ENCODE data around the gene CCBE1. TPM values are rescaled to one million over a fixed set of nuclear protein-coding genes. Genes with fewer than 3 reads are reported as not detected.

CCBE1 gene
- total RNA-seq, 1 donor from 2014 or later = 4.1 TPM

DNA sequence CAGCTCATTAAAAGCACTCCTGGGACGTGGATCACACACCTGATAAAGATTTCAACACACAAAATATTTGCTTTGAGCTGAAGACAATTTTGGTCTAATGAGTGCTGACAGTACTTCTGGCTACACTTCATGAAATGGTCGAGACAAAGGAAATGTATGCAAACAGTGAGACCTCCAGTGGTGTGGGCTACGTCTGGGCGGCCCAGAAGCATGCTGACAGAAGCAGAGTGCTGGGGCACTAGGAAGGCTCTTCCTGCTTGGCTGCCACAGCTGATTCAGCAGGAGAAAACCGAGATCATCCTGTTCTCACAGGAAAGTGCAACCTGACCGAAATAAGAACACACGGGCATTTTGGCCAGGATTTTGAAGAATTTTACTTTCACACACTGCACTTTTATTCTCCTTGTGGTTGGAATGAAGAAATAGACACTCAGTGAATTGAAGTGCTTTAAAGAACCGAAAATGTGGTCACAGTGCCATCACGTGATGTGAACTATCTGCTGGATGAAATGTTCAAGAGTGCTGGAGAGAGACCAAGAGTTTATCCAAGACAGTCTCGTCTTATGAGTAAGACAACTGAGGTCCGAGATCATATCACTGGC is 149.5 kb downstream of the CCBE1 start:
- no peak overlapping the region for H3K4me3 Mint-ChIP-seq (ENCODE audit: unreplicated experiment)
- no peak overlapping the region for H2AFZ ChIP-seq (ENCODE audit: low read depth, low read length)
- peaks cover 5% of the 10 kb centered on the region for H3K4me1 ChIP-seq (ENCODE audit: insufficient read depth, low read length)
- peak; percentile 92 for DNase-seq (ENCODE audit: low read depth)
- peak overlapping the region; percentile 49 for H3K4me2 ChIP-seq (ENCODE audit: low read length)
- no peak overlapping the region for H3K27ac ChIP-seq (ENCODE audit: low read depth, low read length)
- peaks cover 8% of the 10 kb centered on the region for H3K27me3 Mint-ChIP-seq (ENCODE audit: low read depth, unreplicated experiment)
- no peaks in the 10 kb centered on the region for H3K36me3 ChIP-seq (ENCODE audit: insufficient read depth, low read length)
- peaks cover 5% of the 10 kb centered on the region for H4K20me1 ChIP-seq (ENCODE audit: insufficient read depth, low read length)
- H3K36me3 Mint-ChIP-seq (ENCODE audit: low read depth, unreplicated experiment) = no peaks in the 10 kb centered on the region
- peaks cover 5% of the 10 kb centered on the region for H3K9me3 Mint-ChIP-seq (ENCODE audit: unreplicated experiment)
- no peak overlapping the region for H3K4me3 ChIP-seq (ENCODE audit: insufficient read depth, low read depth, low read length)
- no peaks in the 10 kb centered on the region for H3K27me3 ChIP-seq (ENCODE audit: insufficient read depth, low read length)
- peak; percentile 49 for FAIRE-seq
- H3K27ac Mint-ChIP-seq (ENCODE audit: unreplicated experiment) = no peak overlapping the region
- H3K9ac ChIP-seq (ENCODE audit: low read length) = peak overlapping the region; percentile 4
- TF ChIP-seq EZH2 (IDR thresholded peaks at IDR 0.05; ENCODE audit: insufficient read depth, low read length) = no peak
- TF ChIP-seq, protein P1, sequence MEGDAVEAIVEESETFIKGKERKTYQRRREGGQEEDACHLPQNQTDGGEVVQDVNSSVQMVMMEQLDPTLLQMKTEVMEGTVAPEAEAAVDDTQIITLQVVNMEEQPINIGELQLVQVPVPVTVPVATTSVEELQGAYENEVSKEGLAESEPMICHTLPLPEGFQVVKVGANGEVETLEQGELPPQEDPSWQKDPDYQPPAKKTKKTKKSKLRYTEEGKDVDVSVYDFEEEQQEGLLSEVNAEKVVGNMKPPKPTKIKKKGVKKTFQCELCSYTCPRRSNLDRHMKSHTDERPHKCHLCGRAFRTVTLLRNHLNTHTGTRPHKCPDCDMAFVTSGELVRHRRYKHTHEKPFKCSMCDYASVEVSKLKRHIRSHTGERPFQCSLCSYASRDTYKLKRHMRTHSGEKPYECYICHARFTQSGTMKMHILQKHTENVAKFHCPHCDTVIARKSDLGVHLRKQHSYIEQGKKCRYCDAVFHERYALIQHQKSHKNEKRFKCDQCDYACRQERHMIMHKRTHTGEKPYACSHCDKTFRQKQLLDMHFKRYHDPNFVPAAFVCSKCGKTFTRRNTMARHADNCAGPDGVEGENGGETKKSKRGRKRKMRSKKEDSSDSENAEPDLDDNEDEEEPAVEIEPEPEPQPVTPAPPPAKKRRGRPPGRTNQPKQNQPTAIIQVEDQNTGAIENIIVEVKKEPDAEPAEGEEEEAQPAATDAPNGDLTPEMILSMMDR (IDR thresholded peaks at IDR 0.05; ENCODE audit: insufficient read depth, low read depth, low read length) = peak; percentile 13
- H3K4me1 Mint-ChIP-seq (ENCODE audit: low read depth, unreplicated experiment) = peaks cover 10% of the 10 kb centered on the region
- H3K79me2 ChIP-seq (ENCODE audit: insufficient read depth, low read length) = no peaks in the 10 kb centered on the region
- no peaks in the 10 kb centered on the region for H3K9me3 ChIP-seq (ENCODE audit: insufficient read depth, low read depth, low read length)

GRCh38 chr18:59546188-59546587 is 151.0 kb downstream of the CCBE1 start:
- TF ChIP-seq, protein P1 (IDR thresholded peaks at IDR 0.05; ENCODE audit: insufficient read depth, low read depth, low read length) = no peak
- TF ChIP-seq EZH2 (IDR thresholded peaks at IDR 0.05; ENCODE audit: insufficient read depth, low read length) = no peak
- Histone ChIP-seq H3K9ac (ENCODE audit: low read length) (no peak overlapping the region), H3K4me3 (ENCODE audit: insufficient read depth, low read depth, low read length) (no peak overlapping the region), H4K20me1 (ENCODE audit: insufficient read depth, low read length) (peaks cover 5% of the 10 kb centered on the region), H3K27ac (ENCODE audit: low read depth, low read length) (no peak overlapping the region), H3K4me1 (ENCODE audit: insufficient read depth, low read length) (peaks cover 5% of the 10 kb centered on the region), H2AFZ (ENCODE audit: low read depth, low read length) (no peak overlapping the region), H3K36me3 (ENCODE audit: insufficient read depth, low read length) (no peaks in the 10 kb centered on the region), H3K79me2 (ENCODE audit: insufficient read depth, low read length) (no peaks in the 10 kb centered on the region), H3K9me3 (ENCODE audit: insufficient read depth, low read depth, low read length) (no peaks in the 10 kb centered on the region), H3K27me3 (ENCODE audit: insufficient read depth, low read length) (no peaks in the 10 kb centered on the region), H3K4me2 (ENCODE audit: low read length) (no peak overlapping the region)
- no peak overlapping the region for H3K27ac Mint-ChIP-seq (ENCODE audit: unreplicated experiment)
- peaks cover 2% of the 10 kb centered on the region for H3K9me3 Mint-ChIP-seq (ENCODE audit: unreplicated experiment)
- no peak for FAIRE-seq
- peaks cover 10% of the 10 kb centered on the region for H3K4me1 Mint-ChIP-seq (ENCODE audit: low read depth, unreplicated experiment)
- DNase-seq (ENCODE audit: low read depth) = peak; percentile 89
- H3K4me3 Mint-ChIP-seq (ENCODE audit: unreplicated experiment) = no peak overlapping the region
- no peaks in the 10 kb centered on the region for H3K27me3 Mint-ChIP-seq (ENCODE audit: low read depth, unreplicated experiment)
- H3K36me3 Mint-ChIP-seq (ENCODE audit: low read depth, unreplicated experiment) = no peaks in the 10 kb centered on the region

GRCh38 chr18:59540780-59541179 is 156.4 kb downstream of the CCBE1 start:
- H3K36me3 ChIP-seq (ENCODE audit: insufficient read depth, low read length) = no peaks in the 10 kb centered on the region
- no peak overlapping the region for H3K9ac ChIP-seq (ENCODE audit: low read length)
- H3K4me3 ChIP-seq (ENCODE audit: insufficient read depth, low read depth, low read length) = no peak overlapping the region
- H4K20me1 ChIP-seq (ENCODE audit: insufficient read depth, low read length) = no peaks in the 10 kb centered on the region
- Mint-ChIP-seq H3K27ac (ENCODE audit: unreplicated experiment) (no peak overlapping the region), H3K4me1 (ENCODE audit: low read depth, unreplicated experiment) (no peaks in the 10 kb centered on the region), H3K36me3 (ENCODE audit: low read depth, unreplicated experiment) (no peaks in the 10 kb centered on the region), H3K9me3 (ENCODE audit: unreplicated experiment) (no peaks in the 10 kb centered on the region), H3K4me3 (ENCODE audit: unreplicated experiment) (no peak overlapping the region), H3K27me3 (ENCODE audit: low read depth, unreplicated experiment) (peaks cover 5% of the 10 kb centered on the region)
- no peaks in the 10 kb centered on the region for H3K79me2 ChIP-seq (ENCODE audit: insufficient read depth, low read length)
- H2AFZ ChIP-seq (ENCODE audit: low read depth, low read length) = no peak overlapping the region
- H3K27me3 ChIP-seq (ENCODE audit: insufficient read depth, low read length) = no peaks in the 10 kb centered on the region
- FAIRE-seq = peak; percentile 72
- no peak for DNase-seq (ENCODE audit: low read depth)
- H3K9me3 ChIP-seq (ENCODE audit: insufficient read depth, low read depth, low read length) = no peaks in the 10 kb centered on the region
- TF ChIP-seq, protein P1 (IDR thresholded peaks at IDR 0.05; ENCODE audit: insufficient read depth, low read depth, low read length) = no peak
- no peak for TF ChIP-seq EZH2 (IDR thresholded peaks at IDR 0.05; ENCODE audit: insufficient read depth, low read length)
- no peak overlapping the region for H3K27ac ChIP-seq (ENCODE audit: low read depth, low read length)
- H3K4me2 ChIP-seq (ENCODE audit: low read length) = no peak overlapping the region
- H3K4me1 ChIP-seq (ENCODE audit: insufficient read depth, low read length) = no peaks in the 10 kb centered on the region
